SU-DHL-6 (cell line): Measurements from ENCODE around the gene SYK.

Experiments used
- H2AFZ ChIP-seq: fragments of 200-600 bp; sonication (generic); 2 replicates; pipeline ENCODE4 v1.6.1; 2014; ENCODE audit warnings: low read depth, mild to moderate bottlenecking, moderate library complexity, mixed read lengths, antibody characterized with exemption, low read length; ENCODE audit not compliant: severe bottlenecking
- H3F3A ChIP-seq: fragments of 200-600 bp; shearing (Covaris generic); 2 replicates; pipeline ENCODE4 v1.6.0; 2016; ENCODE audit warnings: antibody characterized with exemption, mild to moderate bottlenecking; ENCODE audit not compliant: insufficient read depth
- H3K27ac ChIP-seq: fragments of 200-600 bp; sonication (generic); 2 replicates; pipeline ENCODE4 v1.5.1; 2016; ENCODE audit warnings: low read depth, mild to moderate bottlenecking, low read length, moderate library complexity, mixed read lengths
- H3K27me3 ChIP-seq: fragments of 200-600 bp; sonication (generic), shearing (Covaris generic); 2 replicates; pipeline ENCODE4 v1.6.0; 2014; ENCODE audit warnings: mild to moderate bottlenecking, low read length
- H3K36me3 ChIP-seq: fragments of 200-600 bp; sonication (generic); 2 replicates; pipeline ENCODE4 v1.6.1; 2014; ENCODE audit warnings: mild to moderate bottlenecking, low read length, mixed read lengths
- H3K4me2 ChIP-seq: fragments of 300-600, 200-600 bp; shearing (Covaris generic), sonication (generic); 2 replicates; pipeline ENCODE4 v1.6.0; 2014; ENCODE audit warnings: low read length, low read depth, mild to moderate bottlenecking; ENCODE audit not compliant: poor library complexity, severe bottlenecking
- H3K4me3 ChIP-seq: fragments of 200-600 bp; sonication (generic); 2 replicates; pipeline ENCODE4 v1.5.1; 2014; ENCODE audit warnings: antibody characterized with exemption, low read length, mild to moderate bottlenecking, mixed read lengths; ENCODE audit not compliant: insufficient read depth, poor library complexity, severe bottlenecking
- H3K79me2 ChIP-seq: fragments of 200-600 bp; sonication (generic); 2 replicates; pipeline ENCODE4 v1.6.1; 2014; ENCODE audit warnings: mild to moderate bottlenecking, low read length, moderate library complexity; ENCODE audit not compliant: insufficient read depth
- H3K9ac ChIP-seq: fragments of 200-600 bp; sonication (generic); 2 replicates; pipeline ENCODE4 v1.7.0; 2014; ENCODE audit warnings: mild to moderate bottlenecking, low read length
- H3K9me2 ChIP-seq: fragments of 200-600 bp; sonication (generic); replicated peaks from 2 replicates; pipeline ENCODE4 v1.6.1; 2014; ENCODE audit warnings: low read length; ENCODE audit not compliant: insufficient read depth
- H3K9me3 ChIP-seq: fragments of 200-600 bp; sonication (generic); 2 replicates; pipeline ENCODE4 v1.6.1; 2014; ENCODE audit warnings: low read length, mixed read lengths; ENCODE audit not compliant: insufficient read depth
- H4K20me1 ChIP-seq: fragments of 200-600 bp; sonication (generic); 2 replicates; pipeline ENCODE4 v1.6.1; 2014; ENCODE audit warnings: low read depth, mild to moderate bottlenecking, antibody characterized with exemption, low read length, moderate library complexity, mixed read lengths
- CTCF ChIP-seq: fragments of 200-600 bp; sonication (generic); IDR thresholded peaks from one replicate; pipeline ENCODE4 v1.5.1; 2017; ENCODE audit warnings: antibody characterized with exemption, mild to moderate bottlenecking, low read length, moderate library complexity; ENCODE audit not compliant: insufficient read depth, poor library complexity, severe bottlenecking
- EZH2phosphoT487 ChIP-seq: fragments of 200-600 bp; sonication (generic), shearing (Covaris generic); conservative IDR thresholded peaks from 2 replicates; pipeline ENCODE4 v1.6.1; 2018; ENCODE audit warnings: mild to moderate bottlenecking, antibody characterized with exemption, low read length, moderate library complexity, mixed read lengths

Gene SYK

GRCh38 chr9:90919883-90920282 is 118.3 kb downstream of the SYK start:
- TF ChIP-seq CTCF (no peak), EZH2phosphoT487 (no peak)
- H3K36me3 ChIP-seq: no peaks in the 10 kb centered on the region
- H3K4me2 ChIP-seq: no peak overlapping the region
- no peaks in the 10 kb centered on the region for H3F3A ChIP-seq
- no peak overlapping the region for H3K4me3 ChIP-seq
- H3K27me3 ChIP-seq: no peaks in the 10 kb centered on the region
- no peaks in the 10 kb centered on the region for H4K20me1 ChIP-seq
- H3K9me3 ChIP-seq: no peaks in the 10 kb centered on the region
- H3K79me2 ChIP-seq: no peaks in the 10 kb centered on the region
- H3K27ac ChIP-seq: no peak overlapping the region
- no peak overlapping the region for H2AFZ ChIP-seq
- no peaks in the 10 kb centered on the region for H3K9me2 ChIP-seq
- H3K9ac ChIP-seq: no peak overlapping the region

GRCh38 chr9:90921104-90921503 is 119.5 kb downstream of the SYK start:
- Histone ChIP-seq H3K36me3 (no peaks in the 10 kb centered on the region), H3K27ac (no peak overlapping the region), H3K9me3 (no peaks in the 10 kb centered on the region), H3K79me2 (no peaks in the 10 kb centered on the region), H3F3A (no peaks in the 10 kb centered on the region), H3K9me2 (no peaks in the 10 kb centered on the region), H2AFZ (no peak overlapping the region), H3K4me3 (no peak overlapping the region), H4K20me1 (no peaks in the 10 kb centered on the region), H3K4me2 (no peak overlapping the region), H3K9ac (no peak overlapping the region), H3K27me3 (no peaks in the 10 kb centered on the region)
- TF ChIP-seq CTCF: no peak
- no peak for TF ChIP-seq EZH2phosphoT487

- no peaks in the 10 kb centered on the region for H4K20me1 ChIP-seq
- no peaks in the 10 kb centered on the region for H3K36me3 ChIP-seq
- TF ChIP-seq CTCF (no peak), EZH2phosphoT487 (no peak)
- no peaks in the 10 kb centered on the region for H3K9me2 ChIP-seq
- no peaks in the 10 kb centered on the region for H3K9me3 ChIP-seq
- no peaks in the 10 kb centered on the region for H3K79me2 ChIP-seq
- H2AFZ ChIP-seq: no peak overlapping the region
- no peaks in the 10 kb centered on the region for H3K27me3 ChIP-seq
- no peak overlapping the region for H3K4me3 ChIP-seq
- H3K9ac ChIP-seq: no peak overlapping the region
- H3K4me2 ChIP-seq: no peak overlapping the region
- no peak overlapping the region for H3K27ac ChIP-seq
- no peaks in the 10 kb centered on the region for H3F3A ChIP-seq
These were observed 120.3 kb downstream of the SYK start for GRCh38 chr9:90921969-90922368.
